GM12872 (cell line): ENCODE results near the gene PKD1.

Experiments
- CTCF ChIP-seq: IDR thresholded peaks from 3 replicates; pipeline ENCODE4 v1.5.1; 2011; ENCODE audit warnings: low read depth, mild to moderate bottlenecking, low read length, moderate library complexity; ENCODE audit not compliant: insufficient read depth

The PKD1 gene

GRCh38 chr16:2078096-2078495 lies 57.6 kb downstream of the PKD1 start:
- no peak for TF ChIP-seq CTCF

GRCh38 chr16:2077696-2078095 lies 58.0 kb downstream of the PKD1 start:
- no peak for TF ChIP-seq CTCF

- TF ChIP-seq CTCF: no peak
Measured at GRCh38 chr16:2077016-2077415, 58.7 kb downstream of the PKD1 start.

GRCh38 chr16:2076072-2076865 lies 59.4 kb downstream of the PKD1 start:
- no peak for TF ChIP-seq CTCF

GRCh38 chr16:2075631-2076030 lies 60.1 kb downstream of the PKD1 start:
- no peak for TF ChIP-seq CTCF

GRCh38 chr16:2074071-2074470 lies 61.6 kb downstream of the PKD1 start:
- TF ChIP-seq CTCF: no peak

- TF ChIP-seq CTCF: no peak
Measured at GRCh38 chr16:2072926-2073325, 62.8 kb downstream of the PKD1 start.
